H1 (cell line): Measurements from ENCODE around the gene TXNIP. TPM values are rescaled to one million over a fixed set of nuclear protein-coding genes. Genes with fewer than 3 reads are reported as not detected.

Experiments
- ASH2L ChIP-seq: fragments of 200-600, 300-600 bp; sonication (generic); IDR thresholded peaks from one replicate; pipeline ENCODE4 v1.7.1; 2017; ENCODE audit warnings: low read length
- JUN ChIP-seq: IDR thresholded peaks from 2 replicates; pipeline ENCODE4 v1.6.1; 2011; ENCODE audit warnings: low read depth, mild to moderate bottlenecking, improper control_type of control experiment, low read length
- KDM4A ChIP-seq: IDR thresholded peaks from one replicate; pipeline ENCODE4 v1.7.1; 2012; ENCODE audit warnings: low read depth, mild to moderate bottlenecking, moderate library complexity, low read length, inconsistent platforms; ENCODE audit not compliant: severe bottlenecking
- NANOG ChIP-seq: IDR thresholded peaks from 2 replicates; pipeline ENCODE4 v1.6.1; 2011; ENCODE audit warnings: low read length, low read depth, mild to moderate bottlenecking, inconsistent platforms; ENCODE audit not compliant: insufficient read depth, poor library complexity, severe bottlenecking
- POU5F1 ChIP-seq: IDR thresholded peaks from 2 replicates; pipeline ENCODE4 v1.6.1; 2011; ENCODE audit warnings: low read depth, mild to moderate bottlenecking, low read length, moderate library complexity
- RAD21 ChIP-seq, 2 experiments: IDR thresholded peaks in 1 of 2; conservative IDR thresholded peaks in 1 of 2; 2 replicates each; pipeline ENCODE4 v1.6.1; 2011; ENCODE audit warnings: low read depth in 2 of 2, low read length in 2 of 2, improper control_type of control experiment in 1 of 2, inconsistent platforms in 1 of 2, mild to moderate bottlenecking in 1 of 2, moderate library complexity in 1 of 2
- RBBP5 ChIP-seq: IDR thresholded peaks from 2 replicates; pipeline ENCODE4 v1.7.1; 2012; ENCODE audit warnings: low read depth, mild to moderate bottlenecking, inconsistent platforms, low read length, moderate library complexity, borderline replicate concordance
- SAP30 ChIP-seq: fragments of 300-600 bp; sonication (generic); IDR thresholded peaks from 2 replicates; pipeline ENCODE4 v1.7.1; 2012; ENCODE audit warnings: low read length, moderate library complexity, mild to moderate bottlenecking, inconsistent platforms; ENCODE audit not compliant: insufficient read depth, insufficient replicate concordance
- polyA plus RNA-seq, 7 experiments: library from polyadenylated mRNA; depleted of rRNA in 3 of 7; stranded (reverse) in 5 of 7; unstranded in 2 of 7; fragments of >200 nt in 5 of 7; fragments of 200-250 nt in 2 of 7; gene quantifications; 1 replicate in 5 of 7; 2 replicates in 1 of 7; 4 replicates in 1 of 7; pipeline versions ENCODE4 v1.2.1 to v1.2.3, GENCODE V29; 2011 to 2013; ENCODE audit warnings: missing spikeins in 2 of 7, mixed read lengths in 2 of 7
- total RNA-seq: library from RNA; stranded (reverse); fragmentation: NEBNext Ultra II Directional; extraction: Animal tissue kit (Norgen Biotek cat#: 25700); gene quantifications from 2 replicates; pipeline ENCODE4 v1.2.1, GENCODE V29; 2021

Gene TXNIP
- total and polyA plus RNA-seq, 2 of the 8 experiments (the other 6 are each of a cell fraction or from before 2014, with no cell fraction given): 12.3 to 56.8 TPM

DNA sequence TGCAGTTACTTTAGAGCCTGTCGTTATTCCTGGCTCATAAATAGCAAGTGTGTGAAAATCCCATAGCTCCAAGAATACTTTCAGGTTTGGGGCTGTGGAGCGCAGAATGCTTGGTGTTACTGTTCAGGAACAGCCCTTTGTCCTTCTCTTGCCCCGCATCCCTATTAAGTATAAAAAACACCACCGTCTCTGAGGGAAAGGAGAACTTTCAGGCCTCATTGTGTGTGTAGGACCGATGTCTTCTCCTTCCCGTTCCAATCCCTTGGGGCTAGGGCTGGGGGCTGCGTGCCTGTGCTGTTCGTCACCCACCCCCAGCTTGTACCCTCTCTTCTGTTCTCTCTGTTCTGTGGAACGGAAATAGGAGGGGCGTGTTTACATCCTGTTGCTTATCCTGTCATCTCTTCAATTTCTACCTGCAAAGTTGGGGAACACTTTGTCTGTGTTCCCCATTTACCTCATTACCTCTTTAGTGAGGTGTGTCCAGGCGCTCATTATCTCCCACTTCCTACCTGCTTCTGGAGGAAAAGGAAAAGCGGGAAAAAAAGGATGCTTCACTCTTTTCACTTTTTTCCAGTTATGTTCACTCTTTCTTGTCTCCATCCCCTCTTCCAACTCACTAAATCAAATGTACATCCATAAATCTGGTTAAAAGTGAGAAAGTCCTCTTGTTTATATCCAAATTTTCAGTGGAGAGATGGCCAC lies 788 bp upstream of the TXNIP start (continued):
- TF ChIP-seq RAD21 (IDR thresholded peaks at IDR 0.05 in 1 of 2, conservative IDR thresholded peaks at IDR 0.05 in 1 of 2; ENCODE audit: low read depth in 2 of 2, low read length in 2 of 2): no peak
- no peak for TF ChIP-seq JUN
- no peak for TF ChIP-seq NANOG
- peak; percentile 13; the same call in 1 of the 2 replicates for TF ChIP-seq RBBP5
- no peak for TF ChIP-seq KDM4A
- peak; percentile 47 for TF ChIP-seq ASH2L
- peak; percentile 36 for TF ChIP-seq SAP30
- no peak for TF ChIP-seq POU5F1
